Neuron (in vitro differentiated cells): ENCODE results near the gene RPLP2.

Experiments
- H2AFZ ChIP-seq: one replicate; pipeline ENCODE4 v1.6.1; 2013; ENCODE audit warnings: low read depth, mild to moderate bottlenecking, inconsistent platforms, low read length, moderate library complexity
- H3K27me3 ChIP-seq: one replicate; pipeline ENCODE4 v1.6.1; 2013; ENCODE audit warnings: low read length; ENCODE audit not compliant: insufficient read depth
- H3K36me3 ChIP-seq: one replicate; pipeline ENCODE4 v1.6.1; 2013; ENCODE audit warnings: low read length; ENCODE audit not compliant: insufficient read depth
- H3K4me1 ChIP-seq: one replicate; pipeline ENCODE4 v1.6.1; 2013; ENCODE audit warnings: low read length; ENCODE audit not compliant: insufficient read depth
- H3K4me3 ChIP-seq: 2 replicates; pipeline ENCODE4 v1.5.1; 2013; ENCODE audit warnings: mild to moderate bottlenecking, low read length, moderate library complexity
- H3K9me3 ChIP-seq: one replicate; pipeline ENCODE4 v1.6.1; 2013; ENCODE audit warnings: low read length

RPLP2 gene

GRCh38 chr11:799641-800316, 10.0 kb upstream of the RPLP2 start:
- H3K4me3 ChIP-seq: no peak overlapping the region
- H3K4me1 ChIP-seq: peaks cover 37% of the 10 kb centered on the region
- H3K9me3 ChIP-seq: no peaks in the 10 kb centered on the region
- peaks cover 35% of the 10 kb centered on the region for H3K36me3 ChIP-seq
- no peak overlapping the region for H2AFZ ChIP-seq
- no peaks in the 10 kb centered on the region for H3K27me3 ChIP-seq

- H3K4me1 ChIP-seq: peaks cover 36% of the 10 kb centered on the region
- no peaks in the 10 kb centered on the region for H3K9me3 ChIP-seq
- H3K4me3 ChIP-seq: no peak overlapping the region
- H3K36me3 ChIP-seq: peaks cover 35% of the 10 kb centered on the region
- H3K27me3 ChIP-seq: no peaks in the 10 kb centered on the region
- H2AFZ ChIP-seq: no peak overlapping the region
Observed at GRCh38 chr11:800473-800872, 9.3 kb upstream of the RPLP2 start.

GRCh38 chr11:801097-801780, 8.5 kb upstream of the RPLP2 start:
- H2AFZ ChIP-seq: no peak overlapping the region
- H3K4me3 ChIP-seq: no peak overlapping the region
- peaks cover 35% of the 10 kb centered on the region for H3K36me3 ChIP-seq
- H3K27me3 ChIP-seq: no peaks in the 10 kb centered on the region
- no peaks in the 10 kb centered on the region for H3K9me3 ChIP-seq
- H3K4me1 ChIP-seq: peaks cover 31% of the 10 kb centered on the region

- Histone ChIP-seq H3K9me3 (no peaks in the 10 kb centered on the region), H3K27me3 (no peaks in the 10 kb centered on the region), H3K4me1 (peaks cover 23% of the 10 kb centered on the region), H3K4me3 (no peak overlapping the region), H3K36me3 (peaks cover 35% of the 10 kb centered on the region), H2AFZ (no peak overlapping the region)
Observed at GRCh38 chr11:802018-802617, 7.6 kb upstream of the RPLP2 start.

- Histone ChIP-seq H3K36me3 (peaks cover 35% of the 10 kb centered on the region), H3K27me3 (no peaks in the 10 kb centered on the region), H3K9me3 (no peaks in the 10 kb centered on the region), H3K4me1 (peaks cover 23% of the 10 kb centered on the region), H2AFZ (no peak overlapping the region), H3K4me3 (no peak overlapping the region)
Observed at GRCh38 chr11:802693-803466, 6.9 kb upstream of the RPLP2 start.

- H3K4me3 ChIP-seq: no peak overlapping the region
- H3K4me1 ChIP-seq: peaks cover 25% of the 10 kb centered on the region
Observed at GRCh38 chr11:803467-803742, 6.4 kb upstream of the RPLP2 start.

GRCh38 chr11:803770-804598, 5.8 kb upstream of the RPLP2 start:
- H3K4me1 ChIP-seq: peaks cover 29% of the 10 kb centered on the region
- peak overlapping the region; percentile 54 for H3K4me3 ChIP-seq
- H3K27me3 ChIP-seq: no peaks in the 10 kb centered on the region

More at GRCh38 chr11:803467-803742, 6.4 kb upstream of the RPLP2 start:
- H3K36me3 ChIP-seq: peaks cover 35% of the 10 kb centered on the region
- no peaks in the 10 kb centered on the region for H3K27me3 ChIP-seq
- H2AFZ ChIP-seq: no peak overlapping the region
- H3K9me3 ChIP-seq: no peaks in the 10 kb centered on the region

GRCh38 chr11:804599-804964, 5.2 kb upstream of the RPLP2 start:
- Histone ChIP-seq H3K4me1 (peaks cover 29% of the 10 kb centered on the region), H3K27me3 (no peaks in the 10 kb centered on the region), H2AFZ (peak overlapping the region; percentile 27), H3K9me3 (no peaks in the 10 kb centered on the region), H3K4me3 (peak overlapping the region; percentile 54), H3K36me3 (peaks cover 29% of the 10 kb centered on the region)

More at GRCh38 chr11:803770-804598, 5.8 kb upstream of the RPLP2 start:
- peaks cover 33% of the 10 kb centered on the region for H3K36me3 ChIP-seq
- H3K9me3 ChIP-seq: no peaks in the 10 kb centered on the region
- H2AFZ ChIP-seq: no peak overlapping the region

- Histone ChIP-seq H3K27me3 (no peaks in the 10 kb centered on the region), H3K36me3 (peaks cover 23% of the 10 kb centered on the region), H3K9me3 (no peaks in the 10 kb centered on the region), H3K4me1 (peaks cover 37% of the 10 kb centered on the region), H3K4me3 (peak overlapping the region; percentile 87), H2AFZ (peak overlapping the region; percentile 76)
Observed at GRCh38 chr11:808427-809286, 1.1 kb upstream of the RPLP2 start.

- Histone ChIP-seq H3K36me3 (peaks cover 26% of the 10 kb centered on the region), H3K27me3 (no peaks in the 10 kb centered on the region), H2AFZ (peak overlapping the region; percentile 76), H3K9me3 (no peaks in the 10 kb centered on the region), H3K4me1 (peaks cover 24% of the 10 kb centered on the region), H3K4me3 (peak overlapping the region; percentile 87)
Observed at GRCh38 chr11:810040-810567, 337 bp downstream of the RPLP2 start.

- Histone ChIP-seq H3K9me3 (no peaks in the 10 kb centered on the region), H2AFZ (no peak overlapping the region), H3K27me3 (no peaks in the 10 kb centered on the region), H3K4me3 (no peak overlapping the region), H3K4me1 (peaks cover 20% of the 10 kb centered on the region), H3K36me3 (peaks cover 26% of the 10 kb centered on the region)
Observed at GRCh38 chr11:811446-812245, 1.9 kb downstream of the RPLP2 start.
